Nephron progenitor cell (in vitro differentiated cells): ENCODE results near the gene COL4A2.

Source experiments
- DNase-seq: peaks from one replicate; pipeline ENCODE4 v3.0.0; 2021
- H3K27ac Mint-ChIP-seq: 2 replicates; pipeline ENCODE4 v1.8.0; 2021; ENCODE audit warnings: mild to moderate bottlenecking, moderate library complexity, mixed read lengths
- H3K27me3 Mint-ChIP-seq: 2 replicates; pipeline ENCODE4 v1.8.0; 2021; ENCODE audit warnings: mild to moderate bottlenecking, low read depth, mixed read lengths; ENCODE audit not compliant: poor library complexity
- H3K36me3 Mint-ChIP-seq: 2 replicates; pipeline ENCODE4 v1.8.0; 2021; ENCODE audit warnings: low read depth, mixed read lengths
- H3K4me1 Mint-ChIP-seq: 2 replicates; pipeline ENCODE4 v1.8.0; 2021; ENCODE audit warnings: mixed read lengths
- H3K4me3 Mint-ChIP-seq: 2 replicates; pipeline ENCODE4 v1.8.0; 2021; ENCODE audit warnings: mild to moderate bottlenecking, moderate library complexity, mixed read lengths
- H3K9me3 Mint-ChIP-seq: 2 replicates; pipeline ENCODE4 v1.8.0; 2021; ENCODE audit warnings: mild to moderate bottlenecking, moderate library complexity, mixed read lengths
- CTCF ChIP-seq: fragments of 200-600 bp; sonication (generic); IDR thresholded peaks from 2 replicates; pipeline ENCODE4 v1.5.0; 2021; ENCODE audit warnings: antibody characterized with exemption

COL4A2 gene

GRCh38 chr13:110265682-110266430 lies 41.2 kb upstream of the COL4A2 start:
- H3K36me3 Mint-ChIP-seq: no peaks in the 10 kb centered on the region
- no peak overlapping the region for H3K27ac Mint-ChIP-seq
- peaks cover 53% of the 10 kb centered on the region for H3K4me1 Mint-ChIP-seq
- peaks cover 3% of the 10 kb centered on the region for H3K27me3 Mint-ChIP-seq
- no peak for TF ChIP-seq CTCF
- no peaks in the 10 kb centered on the region for H3K9me3 Mint-ChIP-seq
- no peak for DNase-seq
- H3K4me3 Mint-ChIP-seq: no peak overlapping the region

- Mint-ChIP-seq H3K27me3 (peaks cover 3% of the 10 kb centered on the region), H3K4me1 (peaks cover 50% of the 10 kb centered on the region), H3K36me3 (no peaks in the 10 kb centered on the region), H3K4me3 (no peak overlapping the region), H3K9me3 (no peaks in the 10 kb centered on the region), H3K27ac (peak overlapping the region; percentile 81)
- DNase-seq: no peak
- TF ChIP-seq CTCF: no peak
These were observed 40.7 kb upstream of the COL4A2 start for GRCh38 chr13:110266431-110266809.

GRCh38 chr13:110266983-110267382 lies 40.1 kb upstream of the COL4A2 start:
- H3K9me3 Mint-ChIP-seq: no peaks in the 10 kb centered on the region
- H3K27ac Mint-ChIP-seq: no peak overlapping the region
- H3K4me3 Mint-ChIP-seq: no peak overlapping the region
- peaks cover 44% of the 10 kb centered on the region for H3K4me1 Mint-ChIP-seq
- TF ChIP-seq CTCF: no peak
- peaks cover 3% of the 10 kb centered on the region for H3K27me3 Mint-ChIP-seq
- no peaks in the 10 kb centered on the region for H3K36me3 Mint-ChIP-seq
- DNase-seq: peak; percentile 20

GRCh38 chr13:110268061-110268460 lies 39.0 kb upstream of the COL4A2 start:
- H3K4me1 Mint-ChIP-seq: peaks cover 34% of the 10 kb centered on the region

GRCh38 chr13:110268576-110269185 lies 38.4 kb upstream of the COL4A2 start:
- Mint-ChIP-seq H3K36me3 (no peaks in the 10 kb centered on the region), H3K27me3 (peaks cover 3% of the 10 kb centered on the region), H3K4me1 (peaks cover 38% of the 10 kb centered on the region), H3K4me3 (no peak overlapping the region), H3K27ac (no peak overlapping the region), H3K9me3 (no peaks in the 10 kb centered on the region)
- no peak for DNase-seq
- TF ChIP-seq CTCF: no peak

More at GRCh38 chr13:110268061-110268460, 39.0 kb upstream of the COL4A2 start:
- no peak for TF ChIP-seq CTCF
- H3K4me3 Mint-ChIP-seq: no peak overlapping the region
- no peaks in the 10 kb centered on the region for H3K9me3 Mint-ChIP-seq
- DNase-seq: no peak
- peaks cover 3% of the 10 kb centered on the region for H3K27me3 Mint-ChIP-seq
- no peak overlapping the region for H3K27ac Mint-ChIP-seq
- no peaks in the 10 kb centered on the region for H3K36me3 Mint-ChIP-seq
